ENCODE measurements around the gene ABHD16B.

ABHD16B gene

GRCh38 chr20:63897978-63898561 is 36.8 kb downstream of the ABHD16B start:
- DNase-seq = no peak

GRCh38 chr20:63898882-63899558 is 37.7 kb downstream of the ABHD16B start:
- no peak for DNase-seq

GRCh38 chr20:63900413-63900812 is 39.1 kb downstream of the ABHD16B start:
- DNase-seq = no peak

GRCh38 chr20:63903796-63904561 is 42.7 kb downstream of the ABHD16B start:
- DNase-seq = no peak

GRCh38 chr20:63908008-63908682 is 46.8 kb downstream of the ABHD16B start:
- DNase-seq = no peak

- no peak for DNase-seq
Measured at GRCh38 chr20:63911176-63911575, 49.9 kb downstream of the ABHD16B start.
